ENCODE results near the gene FXR1. TPM values are rescaled to one million over a fixed set of nuclear protein-coding genes. Genes with fewer than 3 reads are reported as not detected.

The FXR1 gene
- total and polyA plus RNA-seq, 2 of the 4 experiments (the other 2 are of a cell fraction), result 110 to 182 TPM

DNA sequence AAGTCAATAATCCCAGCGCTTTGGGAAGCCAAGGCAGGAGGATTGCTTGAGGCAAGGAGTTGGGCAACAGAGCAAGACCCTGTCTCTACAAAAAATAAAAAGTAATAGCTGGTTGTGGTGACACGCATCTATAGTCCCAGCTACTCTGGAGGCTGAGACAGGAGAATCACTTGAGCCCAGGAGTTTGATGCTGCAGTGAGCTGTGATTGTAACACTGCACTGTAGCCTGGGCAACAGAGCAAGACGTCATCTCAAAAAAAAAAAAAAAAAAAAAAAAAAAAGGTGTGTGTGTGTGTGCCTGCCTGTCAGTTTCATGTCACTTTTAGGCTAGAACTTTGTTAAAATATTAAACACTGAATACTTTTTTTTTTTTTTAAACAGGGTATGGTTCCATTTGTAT is 48.6 kb downstream of the FXR1 start:
- peaks cover 2 to 8% of the 10 kb centered on the region in 2 experiments; a peak in 2 of 4 replicates for H3K79me1 ChIP-seq (ENCODE audit: low read depth in 1 of 2, low read length in 2 of 2)
- H4K5ac ChIP-seq (ENCODE audit: low read depth, low read length), result no peak overlapping the region
- H2AFZ ChIP-seq (replicated peaks; ENCODE audit: low read length, poor library complexity), result no peak overlapping the region
- no peak overlapping the region for H2BK15ac ChIP-seq (ENCODE audit: low read depth, low read length)
- no peaks in the 10 kb centered on the region for H3K4me1 ChIP-seq (ENCODE audit: control insufficient read depth, insufficient read depth, low read length)
- no peak overlapping the region for H4K8ac ChIP-seq (ENCODE audit: low read depth in 2 of 2, low read length in 2 of 2)
- H3K23ac ChIP-seq (ENCODE audit: low read depth, low read length), result no peak overlapping the region
- ChIA-PET CTCF (no interaction called here), POLR2A (ENCODE audit: unreplicated experiment) (no interaction called here)
- H2BK5ac ChIP-seq (ENCODE audit: low read depth, low read length, poor library complexity, severe bottlenecking), result no peak overlapping the region
- H3K14ac ChIP-seq (replicated peaks; ENCODE audit: low read depth, low read length), result no peak overlapping the region
- no peak overlapping the region for H2AK9ac ChIP-seq (replicated peaks; ENCODE audit: low read depth, low read length, poor library complexity)
- BruUV-seq (replicated peaks), result no TSS peak
- H4K20me1 ChIP-seq (ENCODE audit: insufficient read depth, low read length), result no peaks in the 10 kb centered on the region
- dilution Hi-C loops (cut with HindIII; ENCODE audit: low sequenced_read_pairs, unreplicated experiment), result no loop called here
- no peak for ATAC-seq (ENCODE audit: low read depth)
- H3K4me2 ChIP-seq (ENCODE audit: low read depth, low read length), result no peak overlapping the region
- no peaks in the 10 kb centered on the region for H3K9me3 ChIP-seq (ENCODE audit: control insufficient read depth, insufficient read depth, low read length)
- H2BK20ac ChIP-seq (ENCODE audit: low read depth, low read length), result no peak overlapping the region
- intact Hi-C loops (cut with micrococcal nuclease), result no loop called here
- no peak overlapping the region for H2AK5ac ChIP-seq (ENCODE audit: low read depth, low read length)
- no CpG with 5 or more reads among the region's 3 CpGs for WGBS, 2 experiments (ENCODE audit: extremely low coverage in 2 of 2, insufficient read length in 1 of 2)
- no peak for TF ChIP-seq RFX5 (IDR thresholded peaks at IDR 0.05; ENCODE audit: low read depth, low read length)
- no peak for TF ChIP-seq RAD21 (IDR thresholded peaks at IDR 0.05; ENCODE audit: low read length)
- TF ChIP-seq, protein P1, sequence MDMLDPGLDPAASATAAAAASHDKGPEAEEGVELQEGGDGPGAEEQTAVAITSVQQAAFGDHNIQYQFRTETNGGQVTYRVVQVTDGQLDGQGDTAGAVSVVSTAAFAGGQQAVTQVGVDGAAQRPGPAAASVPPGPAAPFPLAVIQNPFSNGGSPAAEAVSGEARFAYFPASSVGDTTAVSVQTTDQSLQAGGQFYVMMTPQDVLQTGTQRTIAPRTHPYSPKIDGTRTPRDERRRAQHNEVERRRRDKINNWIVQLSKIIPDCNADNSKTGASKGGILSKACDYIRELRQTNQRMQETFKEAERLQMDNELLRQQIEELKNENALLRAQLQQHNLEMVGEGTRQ (IDR thresholded peaks at IDR 0.05; ENCODE audit: low read depth, low read length), result no peak
- no peak for TF ChIP-seq MAZ (IDR thresholded peaks at IDR 0.05; ENCODE audit: borderline replicate concordance, low read depth, low read length)
- TF ChIP-seq RCOR1 (IDR thresholded peaks at IDR 0.05; ENCODE audit: insufficient replicate concordance, low read length), result no peak
- TF ChIP-seq POLR2A (IDR thresholded peaks at IDR 0.05; ENCODE audit: low read depth, low read length), result no peak
- no peak for TF ChIP-seq BHLHE40 (IDR thresholded peaks at IDR 0.05; ENCODE audit: low read depth, low read length)
- no peak for TF ChIP-seq ELK1 (IDR thresholded peaks at IDR 0.05; ENCODE audit: borderline replicate concordance, low read depth, low read length)
- no peak for TF ChIP-seq NFE2L2 (IDR thresholded peaks at IDR 0.05; ENCODE audit: low read depth, low read length)
- TF ChIP-seq MAFK (IDR thresholded peaks at IDR 0.05; ENCODE audit: low read depth, low read length), result no peak
- TF ChIP-seq MXI1 (IDR thresholded peaks at IDR 0.05; ENCODE audit: borderline replicate concordance, low read depth, low read length), result no peak
- TF ChIP-seq CEBPB (IDR thresholded peaks at IDR 0.05; ENCODE audit: low read depth, low read length), result no peak
- no peak for TF ChIP-seq CTCF (conservative IDR thresholded peaks at IDR 0.05; ENCODE audit: low read depth, low read length)
- TF ChIP-seq SMC3 (IDR thresholded peaks at IDR 0.05; ENCODE audit: low read depth, low read length), result no peak
- TF ChIP-seq CHD1 (IDR thresholded peaks at IDR 0.05; ENCODE audit: low read depth, low read length), result no peak
- TF ChIP-seq FOS (IDR thresholded peaks at IDR 0.05; ENCODE audit: low read depth, low read length), result no peak
- H2BK120ac ChIP-seq (ENCODE audit: low read depth, low read length), result no peak overlapping the region
- no peaks in the 10 kb centered on the region for H3K9me1 ChIP-seq (ENCODE audit: insufficient read depth, low read length)
- H3K27ac ChIP-seq (ENCODE audit: insufficient read depth, low read length), result no peak overlapping the region
- no peak overlapping the region for H3K4me3 ChIP-seq (ENCODE audit: insufficient read depth, low read depth, low read length)
- no peak overlapping the region for H3K56ac ChIP-seq (ENCODE audit: extremely low read depth, insufficient read depth, low read length)
- H3K4ac ChIP-seq (ENCODE audit: low read depth, low read length), result no peak overlapping the region
- peaks cover 22% of the 10 kb centered on the region for H3K36me3 ChIP-seq (ENCODE audit: control insufficient read depth, insufficient read depth, low read length)
- no peak for DNase-seq
- no peak overlapping the region for H3K18ac ChIP-seq (ENCODE audit: low read depth, low read length)
- H3K27me3 ChIP-seq (ENCODE audit: control insufficient read depth, insufficient read depth, low read length), result no peaks in the 10 kb centered on the region
- H4K91ac ChIP-seq (ENCODE audit: insufficient read depth, low read depth, low read length), result no peak overlapping the region
- in situ Hi-C loops (cut with MboI; ENCODE audit: low sequenced_read_pairs), result loop anchor here (25.0 kb wide), 1 partner anchor 1374 kb away; no protein-coding TSS in a partner anchor
- no peak overlapping the region for H3K9ac ChIP-seq (ENCODE audit: low read depth, low read length)
